GM12872 (cell line): ENCODE results near the gene NYAP2.

ENCODE experiments used
- TF ChIP-seq, protein P1 (sequence below): IDR thresholded peaks from 3 replicates; pipeline ENCODE4 v1.5.1; 2011; ENCODE audit warnings: low read depth, mild to moderate bottlenecking, low read length, moderate library complexity; ENCODE audit not compliant: insufficient read depth

Gene NYAP2

GRCh38 chr2:225543626-225544025 is 144.1 kb downstream of the NYAP2 start:
- TF ChIP-seq, protein P1, sequence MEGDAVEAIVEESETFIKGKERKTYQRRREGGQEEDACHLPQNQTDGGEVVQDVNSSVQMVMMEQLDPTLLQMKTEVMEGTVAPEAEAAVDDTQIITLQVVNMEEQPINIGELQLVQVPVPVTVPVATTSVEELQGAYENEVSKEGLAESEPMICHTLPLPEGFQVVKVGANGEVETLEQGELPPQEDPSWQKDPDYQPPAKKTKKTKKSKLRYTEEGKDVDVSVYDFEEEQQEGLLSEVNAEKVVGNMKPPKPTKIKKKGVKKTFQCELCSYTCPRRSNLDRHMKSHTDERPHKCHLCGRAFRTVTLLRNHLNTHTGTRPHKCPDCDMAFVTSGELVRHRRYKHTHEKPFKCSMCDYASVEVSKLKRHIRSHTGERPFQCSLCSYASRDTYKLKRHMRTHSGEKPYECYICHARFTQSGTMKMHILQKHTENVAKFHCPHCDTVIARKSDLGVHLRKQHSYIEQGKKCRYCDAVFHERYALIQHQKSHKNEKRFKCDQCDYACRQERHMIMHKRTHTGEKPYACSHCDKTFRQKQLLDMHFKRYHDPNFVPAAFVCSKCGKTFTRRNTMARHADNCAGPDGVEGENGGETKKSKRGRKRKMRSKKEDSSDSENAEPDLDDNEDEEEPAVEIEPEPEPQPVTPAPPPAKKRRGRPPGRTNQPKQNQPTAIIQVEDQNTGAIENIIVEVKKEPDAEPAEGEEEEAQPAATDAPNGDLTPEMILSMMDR = no peak

DNA sequence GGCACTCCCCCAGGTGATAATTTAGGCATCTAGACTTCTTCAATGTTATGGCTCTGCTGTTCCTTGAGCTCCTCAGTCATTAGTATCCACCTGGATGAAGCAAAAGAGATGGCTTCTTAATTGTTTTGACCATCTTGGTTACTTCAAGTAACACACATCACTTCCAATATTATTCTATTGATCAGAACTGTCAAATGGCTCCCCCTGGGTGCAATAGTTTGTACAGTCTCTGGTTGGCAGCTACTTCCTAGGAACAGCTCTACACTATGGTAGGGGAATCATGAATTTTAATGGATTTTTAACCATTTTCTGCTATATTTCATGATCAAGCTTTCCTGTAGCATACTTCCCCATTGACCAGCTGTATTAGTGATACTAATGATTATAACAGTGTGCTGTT is 157.0 kb downstream of the NYAP2 start:
- TF ChIP-seq, protein P1 = 0 out of 3 replicates have a peak, but pooled peaks have one; percentile 37

- TF ChIP-seq, protein P1 = no peak
These were observed 159.0 kb downstream of the NYAP2 start for GRCh38 chr2:225558399-225559071.

GRCh38 chr2:225559072-225559415 is 159.5 kb downstream of the NYAP2 start:
- TF ChIP-seq, protein P1 = no peak

- TF ChIP-seq, protein P1 = no peak
These were observed 167.3 kb downstream of the NYAP2 start for GRCh38 chr2:225566798-225567197.

- TF ChIP-seq, protein P1 = no peak
These were observed 170.5 kb downstream of the NYAP2 start for GRCh38 chr2:225569995-225570394.

- TF ChIP-seq, protein P1 = no peak
These were observed 174.1 kb downstream of the NYAP2 start for GRCh38 chr2:225573603-225574002.
